HG03108 (cell line): Measurements from ENCODE around the gene VSIR.

Experiments used
- ATAC-seq: cut with Tn5 transposase; IDR thresholded peaks from one replicate; pipeline ENCODE4 v1.9.1; 2021; ENCODE audit warnings: moderate library complexity; ENCODE audit not compliant: unreplicated experiment

The VSIR gene

GRCh38 chr10:71765906-71766716 lies 7.2 kb downstream of the VSIR start:
- no peak for ATAC-seq

- ATAC-seq: no peak
Observed at GRCh38 chr10:71765176-71765904, 8.0 kb downstream of the VSIR start.

GRCh38 chr10:71763352-71764127 lies 9.8 kb downstream of the VSIR start:
- ATAC-seq: no peak

GRCh38 chr10:71762324-71762723 lies 11.0 kb downstream of the VSIR start:
- ATAC-seq: no peak

- no peak for ATAC-seq
Observed at GRCh38 chr10:71761541-71762113, 11.7 kb downstream of the VSIR start.

- no peak for ATAC-seq
Observed at GRCh38 chr10:71761105-71761511, 12.2 kb downstream of the VSIR start.

GRCh38 chr10:71757399-71757922 lies 15.9 kb downstream of the VSIR start:
- no peak for ATAC-seq

- ATAC-seq: no peak
Observed at GRCh38 chr10:71756311-71757191, 16.8 kb downstream of the VSIR start.

GRCh38 chr10:71755179-71755879 lies 18.0 kb downstream of the VSIR start:
- ATAC-seq: no peak

GRCh38 chr10:71754562-71754961 lies 18.8 kb downstream of the VSIR start:
- no peak for ATAC-seq

- ATAC-seq: no peak
Observed at GRCh38 chr10:71753960-71754505, 19.3 kb downstream of the VSIR start.

- no peak for ATAC-seq
Observed at GRCh38 chr10:71753091-71753959, 20.0 kb downstream of the VSIR start.

- ATAC-seq: no peak
Observed at GRCh38 chr10:71752391-71753090, 20.8 kb downstream of the VSIR start.

GRCh38 chr10:71751515-71752224 lies 21.6 kb downstream of the VSIR start:
- ATAC-seq: no peak

GRCh38 chr10:71750986-71751385 lies 22.3 kb downstream of the VSIR start:
- no peak for ATAC-seq

GRCh38 chr10:71750124-71750841 lies 23.0 kb downstream of the VSIR start:
- no peak for ATAC-seq
